Retinal pigment epithelial cell (primary cell): Measurements from ENCODE around the gene IRAK4.

Source experiments
- DNase-seq: peaks from one replicate; pipeline ENCODE4 v3.0.0-alpha.2; 2010; ENCODE audit warnings: low read depth
- H3K4me3 ChIP-seq: 2 replicates; pipeline ENCODE4 v1.5.1; 2011; ENCODE audit warnings: mild to moderate bottlenecking, low read length, control low read depth, moderate library complexity
- CTCF ChIP-seq: conservative IDR thresholded peaks from 2 replicates; pipeline ENCODE4 v1.5.1; 2011; ENCODE audit warnings: low read depth, low read length, control low read depth, inconsistent platforms

The IRAK4 gene

GRCh38 chr12:43764528-43764927 lies 5.8 kb downstream of the IRAK4 start:
- TF ChIP-seq CTCF: no peak
- no peak overlapping the region for H3K4me3 ChIP-seq

GRCh38 chr12:43766291-43766690 lies 7.5 kb downstream of the IRAK4 start:
- TF ChIP-seq CTCF: no peak
- H3K4me3 ChIP-seq: no peak overlapping the region
- DNase-seq: no peak

More at GRCh38 chr12:43764528-43764927, 5.8 kb downstream of the IRAK4 start:
- DNase-seq: no peak

- no peak for DNase-seq
- H3K4me3 ChIP-seq: no peak overlapping the region
- TF ChIP-seq CTCF: peak; percentile 53
Observed at GRCh38 chr12:43776498-43776897, 17.7 kb downstream of the IRAK4 start.

- no peak overlapping the region for H3K4me3 ChIP-seq
- TF ChIP-seq CTCF: no peak
- DNase-seq: no peak
Observed at GRCh38 chr12:43786899-43787693, 28.3 kb downstream of the IRAK4 start.

GRCh38 chr12:43789941-43790340 lies 31.2 kb downstream of the IRAK4 start:
- no peak for TF ChIP-seq CTCF
- no peak overlapping the region for H3K4me3 ChIP-seq
- no peak for DNase-seq

GRCh38 chr12:43795716-43796280 lies 37.0 kb downstream of the IRAK4 start:
- H3K4me3 ChIP-seq: no peak overlapping the region
- TF ChIP-seq CTCF: no peak
- no peak for DNase-seq
